ENCODE results near the gene CNTNAP4.

The CNTNAP4 gene

DNA sequence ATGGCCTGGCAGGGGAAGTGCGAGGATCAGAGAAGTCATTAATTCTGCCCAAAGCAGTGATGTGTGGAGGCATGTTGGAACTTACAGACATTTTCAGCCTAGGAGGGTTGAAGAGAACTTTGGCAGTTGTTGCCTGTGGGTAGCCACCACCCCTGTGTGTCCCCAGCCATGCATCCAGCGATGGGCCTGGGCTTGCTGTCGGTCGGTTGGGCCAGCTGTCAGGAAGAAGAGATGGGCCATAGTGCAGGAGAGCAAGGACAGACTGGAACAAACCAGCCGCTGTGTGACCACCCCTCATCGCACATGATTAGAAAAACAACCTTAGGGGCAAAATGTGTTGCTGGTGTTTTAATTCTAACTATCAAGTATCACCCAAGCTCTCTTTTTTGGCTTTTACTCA is 173.7 kb downstream of the CNTNAP4 start:
- no peak overlapping the region for H3K27ac ChIP-seq (ENCODE audit: low read length)
- H3K4me1 ChIP-seq (ENCODE audit: control insufficient read depth, insufficient read depth, low read length): no peaks in the 10 kb centered on the region
- H3K27me3 ChIP-seq (ENCODE audit: control insufficient read depth in 1 of 2, insufficient read depth in 2 of 2, low read length in 2 of 2): no peaks in the 10 kb centered on the region
- no peaks in the 10 kb centered on the region for H3K36me3 ChIP-seq (ENCODE audit: control insufficient read depth in 2 of 2, insufficient read depth in 2 of 2, low read length in 2 of 2)
- no peaks in the 10 kb centered on the region for H3K9me3 ChIP-seq (ENCODE audit: control insufficient read depth in 2 of 2, low read length in 2 of 2)
- no peak overlapping the region for H3K4me3 ChIP-seq (ENCODE audit: low read length in 2 of 2)
- no peak overlapping the region for H3K9ac ChIP-seq (ENCODE audit: low read length in 2 of 2)

DNA sequence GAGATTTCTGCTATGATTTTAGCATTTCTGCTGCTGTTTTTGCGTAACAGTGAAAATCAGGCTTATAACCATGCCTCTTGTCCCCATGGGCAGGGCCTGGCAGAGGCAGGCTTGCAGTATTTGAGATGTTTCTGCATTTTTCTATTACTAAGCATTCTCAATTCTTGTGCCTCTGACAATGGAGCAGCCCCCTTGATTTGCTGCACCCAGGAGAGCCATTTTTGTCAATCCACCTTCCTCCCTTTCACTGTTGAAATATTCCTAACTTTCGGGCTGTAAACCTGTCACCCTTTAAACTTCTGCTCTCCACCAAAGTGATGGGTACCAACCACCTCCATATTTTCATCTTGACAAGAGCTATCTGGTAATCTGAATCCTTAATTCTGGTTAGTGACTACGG is 178.1 kb downstream of the CNTNAP4 start:
- H3K4me3 ChIP-seq (ENCODE audit: low read length in 2 of 2): no peak overlapping the region
- no peak overlapping the region for H3K9ac ChIP-seq (ENCODE audit: low read length in 2 of 2)
- H3K4me1 ChIP-seq (ENCODE audit: control insufficient read depth, insufficient read depth, low read length): no peaks in the 10 kb centered on the region
- H3K27me3 ChIP-seq (ENCODE audit: control insufficient read depth in 1 of 2, insufficient read depth in 2 of 2, low read length in 2 of 2): no peaks in the 10 kb centered on the region
- H3K27ac ChIP-seq (ENCODE audit: low read length): no peak overlapping the region
- no peaks in the 10 kb centered on the region for H3K9me3 ChIP-seq (ENCODE audit: control insufficient read depth in 2 of 2, low read length in 2 of 2)
- no peaks in the 10 kb centered on the region for H3K36me3 ChIP-seq (ENCODE audit: control insufficient read depth in 2 of 2, insufficient read depth in 2 of 2, low read length in 2 of 2)

DNA sequence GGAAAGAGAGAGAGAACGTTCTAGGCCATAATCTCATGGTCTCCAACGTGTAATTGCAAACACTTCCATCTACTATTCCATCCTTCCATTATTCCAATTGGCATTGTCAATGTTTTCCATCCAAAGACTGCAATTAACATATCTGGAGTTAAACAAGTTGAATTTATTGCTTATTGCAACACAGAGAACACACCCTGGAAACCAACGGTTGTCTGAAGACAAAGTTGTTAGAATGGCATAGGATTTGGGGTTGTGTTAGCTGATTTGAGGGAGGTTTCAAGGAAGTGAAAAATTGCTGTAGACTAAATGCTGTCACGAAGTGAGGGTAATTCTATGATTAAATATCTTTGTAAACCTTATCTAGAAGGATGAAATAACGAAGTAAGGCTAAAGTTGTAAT is 178.8 kb downstream of the CNTNAP4 start:
- Histone ChIP-seq H3K27ac (ENCODE audit: low read length) (no peak overlapping the region), H3K9me3 (ENCODE audit: control insufficient read depth in 2 of 2, low read length in 2 of 2) (no peaks in the 10 kb centered on the region), H3K27me3 (ENCODE audit: control insufficient read depth in 1 of 2, insufficient read depth in 2 of 2, low read length in 2 of 2) (no peaks in the 10 kb centered on the region), H3K4me3 (ENCODE audit: low read length in 2 of 2) (no peak overlapping the region), H3K36me3 (ENCODE audit: control insufficient read depth in 2 of 2, insufficient read depth in 2 of 2, low read length in 2 of 2) (no peaks in the 10 kb centered on the region), H3K9ac (ENCODE audit: low read length in 2 of 2) (no peak overlapping the region), H3K4me1 (ENCODE audit: control insufficient read depth, insufficient read depth, low read length) (no peaks in the 10 kb centered on the region)

DNA sequence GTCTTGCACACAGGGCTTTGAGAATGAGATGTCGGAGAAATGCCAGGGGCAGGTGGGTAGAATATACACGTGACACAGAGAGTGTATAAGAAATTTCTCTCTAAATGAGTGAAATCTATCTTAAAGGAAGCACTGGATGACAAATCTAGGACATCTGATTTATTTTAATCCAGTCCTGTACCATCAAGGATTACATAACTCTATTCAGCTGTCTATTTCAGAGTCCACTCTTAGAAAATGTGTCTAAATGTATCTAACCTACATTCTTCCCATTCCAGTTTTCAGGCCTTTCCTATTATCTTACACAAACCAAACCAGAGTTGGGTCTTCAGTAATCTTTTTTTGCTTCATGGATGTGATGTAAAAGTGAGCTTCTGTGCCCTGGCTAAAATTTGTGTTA is 181.9 kb downstream of the CNTNAP4 start:
- no peaks in the 10 kb centered on the region for H3K27me3 ChIP-seq (ENCODE audit: control insufficient read depth in 1 of 2, insufficient read depth in 2 of 2, low read length in 2 of 2)
- H3K9me3 ChIP-seq (ENCODE audit: control insufficient read depth in 2 of 2, low read length in 2 of 2): no peaks in the 10 kb centered on the region
- no peak overlapping the region for H3K9ac ChIP-seq (ENCODE audit: low read length in 2 of 2)
- no peaks in the 10 kb centered on the region for H3K4me1 ChIP-seq (ENCODE audit: control insufficient read depth, insufficient read depth, low read length)
- no peak overlapping the region for H3K27ac ChIP-seq (ENCODE audit: low read length)
- H3K36me3 ChIP-seq (ENCODE audit: control insufficient read depth in 2 of 2, insufficient read depth in 2 of 2, low read length in 2 of 2): no peaks in the 10 kb centered on the region
- no peak overlapping the region for H3K4me3 ChIP-seq (ENCODE audit: low read length in 2 of 2)

DNA sequence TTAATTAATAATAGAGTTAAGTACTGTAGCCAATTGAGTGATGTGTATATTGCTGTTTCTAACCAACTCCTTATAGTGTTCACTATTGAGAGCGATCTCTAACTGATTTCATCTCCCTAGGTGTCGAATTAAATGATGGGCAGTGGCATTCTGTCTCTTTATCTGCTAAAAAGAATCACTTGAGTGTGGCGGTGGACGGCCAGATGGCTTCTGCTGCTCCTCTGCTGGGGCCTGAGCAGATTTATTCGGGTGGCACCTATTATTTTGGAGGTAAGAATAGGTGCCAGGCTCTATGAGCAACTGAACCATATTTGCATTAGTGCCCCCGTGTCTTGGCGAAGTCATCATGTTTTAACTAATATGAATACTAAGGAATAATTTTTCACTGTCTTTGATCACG is 184.6 kb downstream of the CNTNAP4 start:
- Histone ChIP-seq H3K27me3 (ENCODE audit: control insufficient read depth in 1 of 2, insufficient read depth in 2 of 2, low read length in 2 of 2) (no peaks in the 10 kb centered on the region), H3K27ac (ENCODE audit: low read length) (no peak overlapping the region), H3K4me1 (ENCODE audit: control insufficient read depth, insufficient read depth, low read length) (no peaks in the 10 kb centered on the region), H3K36me3 (ENCODE audit: control insufficient read depth in 2 of 2, insufficient read depth in 2 of 2, low read length in 2 of 2) (no peaks in the 10 kb centered on the region), H3K4me3 (ENCODE audit: low read length in 2 of 2) (no peak overlapping the region), H3K9me3 (ENCODE audit: control insufficient read depth in 2 of 2, low read length in 2 of 2) (no peaks in the 10 kb centered on the region), H3K9ac (ENCODE audit: low read length in 2 of 2) (no peak overlapping the region)

DNA sequence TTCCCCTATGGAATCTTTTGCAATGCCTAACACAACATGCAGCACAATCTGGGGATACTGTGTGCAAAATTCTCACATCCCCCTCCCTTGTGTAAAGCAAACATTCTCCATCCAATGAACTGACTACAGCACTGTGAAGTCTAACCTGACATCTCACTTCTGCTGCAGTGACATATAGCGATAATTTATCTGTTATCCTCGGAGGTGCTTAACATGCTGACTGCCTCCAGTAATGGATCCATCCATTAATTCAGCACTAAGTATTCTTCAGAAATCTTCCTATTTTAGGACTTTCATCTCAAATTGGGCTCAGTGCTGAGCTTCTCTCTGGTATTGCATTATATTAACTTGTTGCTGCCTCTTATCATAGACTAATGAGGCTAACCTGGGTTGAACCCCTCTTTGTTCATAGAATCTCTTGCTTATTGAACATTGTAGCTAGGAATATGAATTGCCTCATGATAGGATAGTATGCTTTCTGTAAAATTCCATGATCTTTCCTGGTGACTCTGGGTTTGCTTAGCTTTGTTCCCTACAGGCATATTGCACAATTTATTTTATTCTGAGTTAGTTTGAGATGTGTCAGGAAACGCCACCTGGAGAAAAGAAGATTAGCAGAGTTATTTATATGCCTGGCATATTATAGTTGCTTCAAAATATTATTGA is 187.9 kb downstream of the CNTNAP4 start:
- H3K27ac ChIP-seq (ENCODE audit: low read length): no peak overlapping the region

DNA sequence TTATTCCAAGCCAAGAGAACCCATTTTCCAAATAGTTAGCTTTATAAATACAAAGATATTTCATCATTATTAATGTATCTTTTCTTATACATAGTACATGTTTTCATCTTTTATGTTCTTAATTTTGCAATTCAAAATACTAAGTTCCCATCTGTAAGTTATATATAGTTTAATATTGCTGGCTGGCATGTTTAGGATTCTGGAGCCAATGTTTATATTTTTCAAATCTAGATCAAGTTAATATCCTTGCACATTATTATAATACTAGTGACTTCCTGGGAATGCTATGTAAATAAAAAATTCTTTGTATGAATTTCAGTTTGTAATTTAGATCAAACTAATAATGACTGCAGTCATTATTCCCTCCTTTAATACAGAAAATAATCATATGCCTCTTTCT is 189.7 kb downstream of the CNTNAP4 start:
- Histone ChIP-seq H3K4me3 (ENCODE audit: low read length in 2 of 2) (no peak overlapping the region), H3K36me3 (ENCODE audit: control insufficient read depth in 2 of 2, insufficient read depth in 2 of 2, low read length in 2 of 2) (no peaks in the 10 kb centered on the region), H3K9ac (ENCODE audit: low read length in 2 of 2) (no peak overlapping the region), H3K4me1 (ENCODE audit: control insufficient read depth, insufficient read depth, low read length) (no peaks in the 10 kb centered on the region), H3K9me3 (ENCODE audit: control insufficient read depth in 2 of 2, low read length in 2 of 2) (no peaks in the 10 kb centered on the region), H3K27me3 (ENCODE audit: control insufficient read depth in 1 of 2, insufficient read depth in 2 of 2, low read length in 2 of 2) (no peaks in the 10 kb centered on the region), H3K27ac (ENCODE audit: low read length) (no peak overlapping the region)

More for the DNA sequence above, 187.9 kb downstream of the CNTNAP4 start:
- Histone ChIP-seq H3K27me3 (ENCODE audit: control insufficient read depth in 1 of 2, insufficient read depth in 2 of 2, low read length in 2 of 2) (no peaks in the 10 kb centered on the region), H3K4me1 (ENCODE audit: control insufficient read depth, insufficient read depth, low read length) (no peaks in the 10 kb centered on the region), H3K9me3 (ENCODE audit: control insufficient read depth in 2 of 2, low read length in 2 of 2) (no peaks in the 10 kb centered on the region), H3K36me3 (ENCODE audit: control insufficient read depth in 2 of 2, insufficient read depth in 2 of 2, low read length in 2 of 2) (no peaks in the 10 kb centered on the region), H3K4me3 (ENCODE audit: low read length in 2 of 2) (no peak overlapping the region), H3K9ac (ENCODE audit: low read length in 2 of 2) (no peak overlapping the region)

DNA sequence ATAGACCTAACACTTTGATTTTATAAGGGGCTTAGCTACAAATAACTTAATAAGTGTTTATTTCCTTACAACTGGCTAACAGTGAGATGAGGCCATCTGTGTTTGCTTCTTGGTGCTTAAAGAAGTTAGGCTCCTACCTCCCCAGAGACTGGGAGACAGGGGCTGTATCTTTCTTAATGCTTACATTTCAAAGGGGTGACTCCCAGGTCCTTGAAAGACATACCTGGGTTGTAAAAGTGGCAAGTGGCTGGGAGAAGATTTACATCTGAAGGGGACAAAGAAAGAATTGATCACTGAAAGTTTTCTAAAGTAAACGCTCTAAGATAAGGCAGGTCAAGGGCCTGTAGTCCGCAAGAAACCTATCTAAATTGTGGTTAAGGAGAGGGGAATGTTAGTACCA is 196.8 kb downstream of the CNTNAP4 start:
- Histone ChIP-seq H3K27ac (ENCODE audit: low read length) (no peak overlapping the region), H3K4me3 (ENCODE audit: low read length in 2 of 2) (no peak overlapping the region), H3K4me1 (ENCODE audit: control insufficient read depth, insufficient read depth, low read length) (no peaks in the 10 kb centered on the region), H3K27me3 (ENCODE audit: control insufficient read depth in 1 of 2, insufficient read depth in 2 of 2, low read length in 2 of 2) (no peaks in the 10 kb centered on the region), H3K9ac (ENCODE audit: low read length in 2 of 2) (no peak overlapping the region), H3K36me3 (ENCODE audit: control insufficient read depth in 2 of 2, insufficient read depth in 2 of 2, low read length in 2 of 2) (no peaks in the 10 kb centered on the region), H3K9me3 (ENCODE audit: control insufficient read depth in 2 of 2, low read length in 2 of 2) (no peaks in the 10 kb centered on the region)

DNA sequence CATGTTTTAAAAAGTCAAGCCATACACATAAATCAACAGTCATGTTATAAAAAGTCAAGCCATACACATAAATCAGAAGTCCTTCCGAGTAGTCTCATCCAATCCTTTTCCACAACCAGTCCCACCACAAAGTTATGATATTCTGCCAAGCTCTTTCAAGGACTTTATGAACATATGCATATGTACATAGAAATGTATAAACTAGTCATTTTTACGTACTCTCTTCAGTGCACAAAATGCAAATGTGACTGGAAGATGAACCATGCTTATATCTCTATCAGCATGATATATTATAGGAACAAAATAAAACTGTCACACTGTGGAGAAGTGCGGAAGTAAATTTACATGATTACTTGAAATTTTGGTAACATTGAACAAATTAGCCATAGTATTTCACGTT is 200.9 kb downstream of the CNTNAP4 start:
- H3K36me3 ChIP-seq (ENCODE audit: control insufficient read depth in 2 of 2, insufficient read depth in 2 of 2, low read length in 2 of 2): no peaks in the 10 kb centered on the region
- no peak overlapping the region for H3K27ac ChIP-seq (ENCODE audit: low read length)
- H3K9ac ChIP-seq (ENCODE audit: low read length in 2 of 2): no peak overlapping the region
- H3K27me3 ChIP-seq (ENCODE audit: control insufficient read depth in 1 of 2, insufficient read depth in 2 of 2, low read length in 2 of 2): no peaks in the 10 kb centered on the region
- no peaks in the 10 kb centered on the region for H3K4me1 ChIP-seq (ENCODE audit: control insufficient read depth, insufficient read depth, low read length)
- no peak overlapping the region for H3K4me3 ChIP-seq (ENCODE audit: low read length in 2 of 2)
- H3K9me3 ChIP-seq (ENCODE audit: control insufficient read depth in 2 of 2, low read length in 2 of 2): no peaks in the 10 kb centered on the region

DNA sequence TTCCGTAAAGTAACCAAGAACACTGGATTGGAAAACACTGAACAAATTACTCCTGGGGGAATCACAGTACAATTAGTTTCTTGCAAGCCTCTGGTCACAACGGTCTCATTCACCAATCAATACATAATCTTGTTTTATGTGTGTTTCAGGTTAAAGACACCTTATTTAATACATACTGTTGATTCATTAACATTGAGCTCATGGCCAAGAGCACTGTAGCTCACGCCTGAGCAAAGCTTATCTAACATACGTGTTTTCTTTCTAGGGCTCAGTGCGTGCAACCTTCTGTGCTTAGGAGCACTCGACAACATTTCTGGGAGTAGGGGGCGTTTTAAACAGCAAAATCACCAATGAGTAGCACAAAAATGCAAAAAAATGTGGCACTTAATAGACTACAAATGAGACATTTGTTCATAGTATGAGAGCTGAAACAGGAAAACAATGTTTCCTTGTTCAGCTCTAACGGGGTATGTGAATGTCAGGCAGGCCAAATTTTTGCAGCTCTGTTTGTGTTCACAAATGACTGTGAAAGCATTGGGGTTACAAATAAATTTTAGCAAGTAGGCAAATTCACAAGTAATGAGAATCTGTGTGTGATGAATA is 206.2 kb downstream of the CNTNAP4 start:
- Histone ChIP-seq H3K9me3 (ENCODE audit: control insufficient read depth in 2 of 2, low read length in 2 of 2) (no peaks in the 10 kb centered on the region), H3K27me3 (ENCODE audit: control insufficient read depth in 1 of 2, insufficient read depth in 2 of 2, low read length in 2 of 2) (no peaks in the 10 kb centered on the region), H3K4me1 (ENCODE audit: control insufficient read depth, insufficient read depth, low read length) (no peaks in the 10 kb centered on the region), H3K9ac (ENCODE audit: low read length in 2 of 2) (no peak overlapping the region), H3K4me3 (ENCODE audit: low read length in 2 of 2) (no peak overlapping the region), H3K36me3 (ENCODE audit: control insufficient read depth in 2 of 2, insufficient read depth in 2 of 2, low read length in 2 of 2) (no peaks in the 10 kb centered on the region), H3K27ac (ENCODE audit: low read length) (no peak overlapping the region)

DNA sequence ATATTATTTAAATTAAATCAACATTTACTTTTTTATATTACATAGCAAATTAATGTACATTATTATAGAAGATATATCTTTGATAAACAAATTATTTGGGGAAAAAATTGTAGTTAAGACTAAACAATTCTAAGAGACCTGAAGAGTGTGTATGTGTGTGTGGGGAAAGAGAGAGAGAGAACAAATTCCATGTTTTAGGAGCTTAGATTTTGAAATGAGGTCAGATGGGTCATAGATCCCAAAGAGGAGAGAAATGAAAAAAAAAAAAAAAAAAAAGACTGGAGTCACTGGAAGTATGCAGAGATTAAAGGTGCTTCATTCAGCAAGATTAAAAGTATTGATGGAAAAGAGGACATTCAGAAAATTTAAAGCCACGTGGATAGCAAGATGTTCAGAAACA is 206.8 kb downstream of the CNTNAP4 start:
- H3K9ac ChIP-seq (ENCODE audit: low read length in 2 of 2): no peak overlapping the region
- no peaks in the 10 kb centered on the region for H3K4me1 ChIP-seq (ENCODE audit: control insufficient read depth, insufficient read depth, low read length)
- no peaks in the 10 kb centered on the region for H3K9me3 ChIP-seq (ENCODE audit: control insufficient read depth in 2 of 2, low read length in 2 of 2)
- no peak overlapping the region for H3K27ac ChIP-seq (ENCODE audit: low read length)
- no peaks in the 10 kb centered on the region for H3K36me3 ChIP-seq (ENCODE audit: control insufficient read depth in 2 of 2, insufficient read depth in 2 of 2, low read length in 2 of 2)
- H3K27me3 ChIP-seq (ENCODE audit: control insufficient read depth in 1 of 2, insufficient read depth in 2 of 2, low read length in 2 of 2): no peaks in the 10 kb centered on the region
- H3K4me3 ChIP-seq (ENCODE audit: low read length in 2 of 2): no peak overlapping the region

Data from stomach smooth muscle (tissue), 2 donors.